CD4-positive, alpha-beta memory T cell (primary cell): ENCODE measurements around the gene REEP6. TPM values are rescaled to one million over a fixed set of nuclear protein-coding genes. Genes with fewer than 3 reads are reported as not detected.
"Not testable (repeated sequence)": the region's sequence is repeated elsewhere in the genome, so short reads cannot be mapped to it uniquely, and the experiment has no call there.

ENCODE experiments used
- CTCF ChIA-PET: fragments of 350-600 bp; sonication (Branson Sonifier 250); formaldehyde crosslinking; loops from one replicate; lab custom pipeline; 2021; ENCODE audit warnings: inconsistent platforms; ENCODE audit not compliant: partially characterized antibody; lab: Charles Lee
- POLR2A ChIA-PET: fragments of 350-600 bp; sonication (Branson Sonifier 250); formaldehyde crosslinking; loops from one replicate; lab custom pipeline; 2021; ENCODE audit not compliant: partially characterized antibody; lab: Charles Lee
- DNase-seq, 5 donors: peaks; one replicate each; pipeline versions ENCODE4 v3.0.0 to v3.0.0-alpha.2; 2020 to 2022; ENCODE audit warnings: mixed read lengths in 1 of 5
- H3K27ac ChIP-seq: one replicate; pipeline ENCODE4 v1.7.0; 2013; ENCODE audit warnings: low read depth, low read length
- H3K27me3 ChIP-seq: 2 replicates; pipeline ENCODE4 v1.7.0; 2013; ENCODE audit warnings: mild to moderate bottlenecking, low read length, moderate library complexity; ENCODE audit not compliant: insufficient read depth
- H3K36me3 ChIP-seq: 2 replicates; pipeline ENCODE4 v1.7.0; 2013; ENCODE audit warnings: mild to moderate bottlenecking, low read length, moderate library complexity; ENCODE audit not compliant: insufficient read depth
- H3K4me1 ChIP-seq: 2 replicates; pipeline ENCODE4 v1.7.0; 2013; ENCODE audit warnings: mild to moderate bottlenecking, low read length, moderate library complexity; ENCODE audit not compliant: insufficient read depth
- H3K4me3 ChIP-seq, 2 donors: one replicate each; pipeline ENCODE4 v1.7.0; 2013; ENCODE audit warnings: low read length in 2 of 2, mild to moderate bottlenecking in 1 of 2
- H3K9me3 ChIP-seq, 2 donors: one replicate each; pipeline ENCODE4 v1.7.0; 2013; ENCODE audit warnings: low read length in 2 of 2, control low read depth in 1 of 2; ENCODE audit not compliant: control insufficient read depth in 1 of 2
- H3K27ac Mint-ChIP-seq, 7 donors: one replicate each; pipeline ENCODE4 v1.8.0; 2020 to 2021; ENCODE audit warnings: mixed read lengths in 7 of 7, mild to moderate bottlenecking in 6 of 7, inconsistent platforms in 3 of 7, moderate library complexity in 3 of 7
- H3K27me3 Mint-ChIP-seq, 2 donors: one replicate each; pipeline ENCODE4 v1.8.0; 2020 to 2021; ENCODE audit warnings: mixed read lengths in 2 of 2
- H3K36me3 Mint-ChIP-seq, 2 donors: one replicate each; pipeline ENCODE4 v1.8.0; 2020 to 2021; ENCODE audit warnings: mixed read lengths in 2 of 2, inconsistent platforms in 1 of 2, mild to moderate bottlenecking in 1 of 2
- H3K4me1 Mint-ChIP-seq, 4 donors: one replicate each; pipeline ENCODE4 v1.8.0; 2020 to 2021; ENCODE audit warnings: mixed read lengths in 4 of 4, mild to moderate bottlenecking in 1 of 4
- H3K4me3 Mint-ChIP-seq, 8 donors: one replicate each; pipeline ENCODE4 v1.8.0; 2020 to 2021; ENCODE audit warnings: mixed read lengths in 8 of 8, mild to moderate bottlenecking in 7 of 8, moderate library complexity in 6 of 8, inconsistent platforms in 3 of 8
- H3K9me3 Mint-ChIP-seq, 8 donors: one replicate each; pipeline ENCODE4 v1.8.0; 2020 to 2021; ENCODE audit warnings: mixed read lengths in 8 of 8, mild to moderate bottlenecking in 5 of 8, inconsistent platforms in 3 of 8, moderate library complexity in 1 of 8
- intact Hi-C: fragments of 100-400 bp; cut with micrococcal nuclease; formaldehyde crosslinking; loops from one replicate; pipeline ENCODE4 v1.15.1; 2023
- polyA plus RNA-seq, 2 donors: library from polyadenylated mRNA; unstranded; fragments of 300-500 nt; fragmentation: Illumina TruSeq; gene quantifications; one replicate each; pipeline ENCODE4 v1.2.3, GENCODE V29; 2021
- total RNA-seq, 2 experiments: library from RNA; stranded (reverse); gene quantifications; one replicate each; pipeline ENCODE4 v1.2.3, GENCODE V29; 2021

REEP6 gene
- total and polyA plus RNA-seq, 4 experiments from 2014 or later = 1.00 to 3.3 (median 2.9) TPM

GRCh38 chr19:1497578-1498235 is 6.7 kb downstream of the REEP6 start:
- DNase-seq = peak in 1 of 5 donors; percentile 13
- Mint-ChIP-seq H3K27ac (no peak overlapping the region), H3K4me3 (no peak overlapping the region), H3K36me3 (no peaks in the 10 kb centered on the region), H3K4me1 (no peaks in the 10 kb centered on the region), H3K27me3 (peaks cover 0 to 2% of the 10 kb centered on the region in 2 donors), H3K9me3 (no peaks in the 10 kb centered on the region)
- Histone ChIP-seq H3K9me3 (no peaks in the 10 kb centered on the region), H3K27ac (no peak overlapping the region), H3K27me3 (no peaks in the 10 kb centered on the region), H3K4me3 (no peak overlapping the region), H3K4me1 (no peaks in the 10 kb centered on the region), H3K36me3 (no peaks in the 10 kb centered on the region)
- intact Hi-C loops = no loop called here
- ChIA-PET CTCF (interaction anchor here (0.6 kb wide), 1 partner anchor 1609 kb away, joined by 3 read pairs; no protein-coding TSS in a partner anchor), POLR2A (no interaction called here)

- H3K27ac ChIP-seq, H3K4me3 ChIP-seq, H3K27me3 ChIP-seq, H3K36me3 Mint-ChIP-seq, H3K4me1 Mint-ChIP-seq, H3K36me3 ChIP-seq, H3K27me3 Mint-ChIP-seq, H3K4me3 Mint-ChIP-seq, H3K4me1 ChIP-seq, POLR2A ChIA-PET, H3K9me3 ChIP-seq, CTCF ChIA-PET, intact Hi-C loops, H3K27ac Mint-ChIP-seq, H3K9me3 Mint-ChIP-seq: not testable (repeated sequence)
- peak in 1 of 5 donors; percentile 27 for DNase-seq
Measured at GRCh38 chr19:1499231-1499630, 8.2 kb downstream of the REEP6 start.

- H3K9me3 ChIP-seq = no peaks in the 10 kb centered on the region
- peaks cover 9% of the 10 kb centered on the region for H3K4me1 ChIP-seq
- H3K9me3 Mint-ChIP-seq = peaks cover 0 to 1% (median 0%) of the 10 kb centered on the region in 8 donors
- CTCF ChIA-PET = interaction anchor here (1.1 to 1.8 kb wide), 2 partner anchors 10 to 57 kb away, joined by 4 read pairs; partner anchors contain the start of gene REEP6
- H3K4me3 ChIP-seq = no peak overlapping the region
- no peak overlapping the region for H3K27ac Mint-ChIP-seq
- H3K36me3 Mint-ChIP-seq = no peaks in the 10 kb centered on the region
- no peaks in the 10 kb centered on the region for H3K36me3 ChIP-seq
- no peaks in the 10 kb centered on the region for H3K27me3 ChIP-seq
- POLR2A ChIA-PET = no interaction called here
- no peaks in the 10 kb centered on the region for H3K4me1 Mint-ChIP-seq
- intact Hi-C loops = no loop called here
- peak in 1 of 5 donors; percentile 2 for DNase-seq
- no peak overlapping the region for H3K27ac ChIP-seq
- no peak overlapping the region for H3K4me3 Mint-ChIP-seq
- H3K27me3 Mint-ChIP-seq = peaks cover 3 to 8% of the 10 kb centered on the region in 2 donors
Measured at GRCh38 chr19:1501200-1501595, 10.2 kb downstream of the REEP6 start.

GRCh38 chr19:1502433-1503088 is 11.6 kb downstream of the REEP6 start:
- Histone ChIP-seq H3K36me3 (no peaks in the 10 kb centered on the region), H3K27me3 (no peaks in the 10 kb centered on the region), H3K4me1 (peaks cover 15% of the 10 kb centered on the region), H3K27ac (no peak overlapping the region), H3K4me3 (no peak overlapping the region), H3K9me3 (no peaks in the 10 kb centered on the region)
- peaks cover under 1 to 5% (median 2%) of the 10 kb centered on the region in 4 donors for H3K4me1 Mint-ChIP-seq
- H3K36me3 Mint-ChIP-seq = no peaks in the 10 kb centered on the region
- peak in 1 of 5 donors; percentile 9 for DNase-seq
- peaks cover 0 to 1% (median 0%) of the 10 kb centered on the region in 8 donors for H3K9me3 Mint-ChIP-seq
- H3K4me3 Mint-ChIP-seq = no peak overlapping the region
- intact Hi-C loops = loop anchor here (1.0 kb wide), 1 partner anchor 11 kb away; the partner anchor contains the start of gene ADAMTSL5
- peak overlapping the region in 1 of 7 donors; percentile 17 for H3K27ac Mint-ChIP-seq
- ChIA-PET CTCF (interaction anchor here (0.7 to 1.3 kb wide), 3 partner anchors 12 to 18 kb away, joined by 3 to 4 read pairs (median 3); partner anchors contain the start of gene REEP6), POLR2A (no interaction called here)
- peaks cover 3 to 9% of the 10 kb centered on the region in 2 donors for H3K27me3 Mint-ChIP-seq

GRCh38 chr19:1503089-1503924 is 12.3 kb downstream of the REEP6 start:
- Mint-ChIP-seq H3K36me3 (peaks cover 0 to 3% of the 10 kb centered on the region in 2 donors), H3K4me1 (peaks cover 5 to 9% (median 6%) of the 10 kb centered on the region in 4 donors), H3K27ac (no peak overlapping the region), H3K4me3 (peak overlapping the region in 1 of 8 donors; percentile 43), H3K9me3 (peaks cover 0 to 2% (median 0%) of the 10 kb centered on the region in 8 donors), H3K27me3 (peaks cover 3 to 13% of the 10 kb centered on the region in 2 donors)
- H3K4me3 ChIP-seq = no peak overlapping the region
- H3K36me3 ChIP-seq = no peaks in the 10 kb centered on the region
- H3K27me3 ChIP-seq = no peaks in the 10 kb centered on the region
- H3K4me1 ChIP-seq = peaks cover 17% of the 10 kb centered on the region
- peak; percentile 50 to 59 (median 51) for DNase-seq
- no peak overlapping the region for H3K27ac ChIP-seq
- H3K9me3 ChIP-seq = no peaks in the 10 kb centered on the region
- intact Hi-C loops = loop anchor here (1.0 kb wide), 1 partner anchor 10 kb away; the partner anchor contains the start of gene ADAMTSL5
- POLR2A ChIA-PET = no interaction called here
- CTCF ChIA-PET = interaction anchor here (0.7 to 1.3 kb wide), 3 partner anchors 12 to 18 kb away, joined by 3 to 4 read pairs (median 3); partner anchors contain the start of gene REEP6

GRCh38 chr19:1503925-1504773 is 13.2 kb downstream of the REEP6 start:
- intact Hi-C loops = loop anchor here (1.0 kb wide), 1 partner anchor 9 kb away; the partner anchor contains the start of gene ADAMTSL5
- CTCF ChIA-PET = interaction anchor here (1.1 kb wide), 1 partner anchor 13 kb away, joined by 4 read pairs; the partner anchor contains the start of gene REEP6

More at GRCh38 chr19:1503925-1504773, 13.2 kb downstream of the REEP6 start:
- H3K27ac ChIP-seq = no peak overlapping the region
- H3K27ac Mint-ChIP-seq = peak overlapping the region in 1 of 7 donors; percentile 70
- no peaks in the 10 kb centered on the region for H3K36me3 ChIP-seq
- POLR2A ChIA-PET = no interaction called here
- peaks cover 20% of the 10 kb centered on the region for H3K4me1 ChIP-seq
- DNase-seq = peak in 1 of 5 donors; percentile 14
- H3K4me3 Mint-ChIP-seq = no peak overlapping the region
- H3K27me3 Mint-ChIP-seq = peaks cover 3 to 13% of the 10 kb centered on the region in 2 donors
- peaks cover 0 to 2% (median 0%) of the 10 kb centered on the region in 8 donors for H3K9me3 Mint-ChIP-seq
- peaks cover 0 to 3% of the 10 kb centered on the region in 2 donors for H3K36me3 Mint-ChIP-seq
- no peak overlapping the region for H3K4me3 ChIP-seq
- H3K27me3 ChIP-seq = no peaks in the 10 kb centered on the region
- H3K4me1 Mint-ChIP-seq = peaks cover 5 to 15% (median 7%) of the 10 kb centered on the region in 4 donors
- H3K9me3 ChIP-seq = no peaks in the 10 kb centered on the region
